ENCODE data around the gene OR8B2.
"Not testable (repeated sequence)": the region's sequence is repeated elsewhere in the genome, so short reads cannot be mapped to it uniquely, and the experiment has no call there.

Gene OR8B2

DNA sequence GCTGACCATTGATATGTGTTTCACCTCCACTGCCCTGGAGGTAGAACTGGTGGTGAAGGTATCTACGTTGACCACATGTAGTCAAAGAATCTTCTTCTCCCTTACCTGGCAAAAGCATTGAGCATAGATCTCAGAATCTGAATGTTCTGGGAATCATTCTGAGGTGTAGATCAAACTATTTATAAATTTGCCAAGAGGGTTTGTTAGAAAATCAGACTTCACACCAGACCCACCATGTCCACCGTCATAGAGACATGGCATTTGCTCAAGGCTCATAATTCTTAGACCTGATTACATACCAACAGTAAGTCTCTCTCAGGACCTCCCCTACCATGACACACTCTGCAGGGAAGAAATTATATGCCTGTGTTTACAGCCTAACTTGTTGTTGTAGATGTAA lies at the start of gene OR8B2:
OR8B2 (minus strand) TSS at position 101 of the 400 bp plus-strand sequence. CDS start 1,156 bp downstream, outside the sequence.
- no peak for DNase-seq (ENCODE audit: low read depth)

DNA sequence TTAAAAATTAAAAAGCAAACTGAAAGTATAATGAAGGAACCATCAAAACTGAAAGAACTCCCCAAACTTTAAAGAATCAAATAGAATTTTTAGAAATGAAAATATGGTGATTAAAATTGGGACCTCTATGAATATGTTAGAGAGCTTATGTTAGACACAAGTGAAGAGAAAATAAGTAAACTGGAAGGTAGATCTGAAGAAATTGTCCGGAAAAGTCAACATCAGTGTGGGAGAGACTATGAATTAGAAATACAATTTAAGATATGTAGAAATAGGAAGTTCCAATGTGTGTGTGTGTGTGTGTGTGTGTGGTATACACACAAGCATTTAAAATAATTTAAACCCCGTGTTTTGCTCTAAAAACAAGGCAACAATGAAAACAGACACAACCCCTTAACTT lies 45.3 kb upstream of the OR8B2 start:
- DNase-seq (ENCODE audit: low read depth): no peak

DNA sequence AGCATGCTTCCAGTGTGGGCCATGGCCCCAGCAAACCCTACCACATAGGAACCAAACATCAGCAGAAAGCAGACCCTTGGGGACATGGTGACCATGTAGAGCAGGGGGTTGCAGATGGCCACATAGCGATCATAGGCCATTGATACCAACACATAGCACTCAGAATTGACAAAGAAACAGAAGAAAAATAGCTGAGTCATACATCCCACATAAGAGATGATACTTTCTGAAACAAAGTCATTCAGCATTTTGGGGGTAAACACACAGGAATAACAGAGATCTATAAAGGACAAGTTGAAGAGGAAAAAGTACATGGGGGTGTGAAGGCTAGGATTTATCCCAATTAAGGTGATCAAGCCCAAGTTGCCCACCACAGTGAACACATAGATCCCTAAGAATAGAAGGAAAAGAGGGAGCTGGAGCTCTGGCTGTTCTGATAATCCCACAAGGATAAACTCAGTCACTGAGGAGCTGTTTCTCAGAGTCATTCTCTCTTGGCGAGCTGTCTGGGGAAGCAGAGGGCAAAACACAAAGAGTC lies 40.2 kb upstream of the OR8B2 start, which contains the start of gene OR8B4:
OR8B4 (minus strand) TSS at position 488 of the 538 bp plus-strand sequence; CDS start at position 488, 0 bp downstream.
- DNase-seq (ENCODE audit: low read depth): no peak

- no peak for DNase-seq (ENCODE audit: low read depth)
Measured at GRCh38 chr11:124421043-124421442, 36.7 kb upstream of the OR8B2 start.

- DNase-seq (ENCODE audit: low read depth): no peak
Measured at GRCh38 chr11:124415356-124415923, 31.1 kb upstream of the OR8B2 start.

DNA sequence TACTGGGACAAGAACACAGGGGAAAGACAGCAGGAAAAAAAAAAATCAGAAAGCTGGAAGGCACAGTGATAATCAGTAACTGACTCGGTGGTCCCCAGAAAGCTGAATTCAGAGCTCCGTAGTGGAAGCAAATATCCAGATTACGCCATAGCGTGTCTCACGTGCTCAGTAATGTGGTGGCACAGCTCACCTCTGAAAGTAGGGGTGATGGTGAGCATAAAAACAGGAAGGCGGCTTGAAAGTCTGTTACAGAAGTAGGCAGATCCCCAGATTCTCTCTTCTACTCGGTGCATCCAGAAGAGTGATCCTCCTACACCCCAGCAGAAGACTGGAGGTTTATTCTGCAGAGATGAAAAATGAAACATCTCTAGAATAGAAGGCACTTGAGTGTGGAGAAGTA lies 25.6 kb upstream of the OR8B2 start:
- DNase-seq (ENCODE audit: low read depth): no peak

GRCh38 chr11:124405581-124405980 lies 21.3 kb upstream of the OR8B2 start:
- DNase-seq (ENCODE audit: low read depth): no peak

DNA sequence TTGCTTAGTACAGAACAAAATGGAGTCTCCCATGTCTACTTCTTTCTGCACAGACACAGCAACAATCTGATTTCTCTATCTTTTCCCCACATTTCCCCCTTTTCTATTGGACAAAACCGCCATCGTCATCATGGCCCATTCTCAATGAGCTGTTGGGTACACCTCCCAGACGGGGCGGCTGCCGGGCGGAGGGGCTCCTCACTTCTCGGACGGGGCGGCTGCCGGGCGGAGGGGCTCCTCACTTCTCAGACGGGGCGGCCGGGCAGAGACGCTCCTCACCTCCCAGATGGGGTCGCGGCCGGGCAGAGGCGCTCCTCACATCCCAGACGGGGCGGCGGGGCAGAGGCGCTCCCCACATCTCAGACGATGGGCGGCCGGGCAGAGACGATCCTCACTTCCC lies 18.9 kb upstream of the OR8B2 start:
- DNase-seq (ENCODE audit: low read depth): not testable (repeated sequence)

DNA sequence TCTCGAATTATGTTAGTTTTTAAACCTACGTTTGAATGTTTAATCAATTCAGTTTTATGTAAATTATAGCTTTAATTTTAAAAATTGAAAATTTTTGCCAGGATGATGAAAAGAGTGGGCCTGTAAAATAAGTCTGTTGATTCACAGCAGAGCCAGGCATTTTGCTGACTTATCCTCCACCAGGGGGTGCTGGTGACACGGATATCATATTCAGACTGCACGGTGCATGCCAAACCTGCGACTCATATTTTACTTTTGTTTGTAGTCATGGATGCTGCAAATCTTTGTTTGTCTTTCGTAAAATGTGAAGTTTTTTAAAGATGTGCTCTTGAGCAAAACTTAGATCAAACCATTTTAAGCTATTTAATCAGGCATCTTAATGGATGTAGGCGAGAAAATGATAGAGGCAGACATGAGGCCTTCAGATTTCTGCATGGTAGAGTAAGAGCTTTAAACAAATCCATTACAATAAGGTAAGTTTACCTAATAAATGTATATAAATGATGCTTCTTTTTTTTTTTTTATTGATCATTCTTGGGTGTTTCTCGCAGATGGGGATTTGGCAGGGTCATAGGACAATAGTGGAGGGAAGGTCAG lies 18.1 kb upstream of the OR8B2 start:
- DNase-seq (ENCODE audit: low read depth): no peak

GRCh38 chr11:124398924-124399323 lies 14.6 kb upstream of the OR8B2 start, which contains the start of gene OR8B3:
OR8B3 (minus strand) TSS chr11:124399024; CDS start chr11:124397351, 1,673 bp downstream.
- no peak for DNase-seq (ENCODE audit: low read depth)

DNA sequence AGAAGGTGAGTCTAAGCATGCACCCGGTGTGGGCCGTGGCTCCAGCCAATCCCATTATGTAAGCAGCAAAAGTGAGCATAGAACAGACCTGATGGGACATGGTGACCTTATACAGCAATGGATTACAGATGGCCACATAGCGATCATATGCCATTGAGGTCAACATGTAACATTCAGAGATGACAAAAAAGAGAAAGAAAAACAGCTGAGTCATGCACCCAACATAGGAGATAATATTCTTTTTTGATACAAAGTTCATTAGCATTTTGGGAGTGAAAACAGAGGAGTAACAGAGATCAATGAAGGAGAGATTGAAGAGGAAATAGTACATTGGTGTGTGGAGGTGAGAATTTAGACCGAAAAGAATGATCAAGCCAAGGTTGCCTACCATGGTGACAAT lies 12.5 kb upstream of the OR8B2 start:
- DNase-seq (ENCODE audit: low read depth): not testable (repeated sequence)

GRCh38 chr11:124394408-124394807 lies 10.1 kb upstream of the OR8B2 start:
- no peak for DNase-seq (ENCODE audit: low read depth)

- DNase-seq (ENCODE audit: low read depth): not testable (repeated sequence)
Measured at GRCh38 chr11:124382857-124383256, 1.4 kb downstream of the OR8B2 start.

DNA sequence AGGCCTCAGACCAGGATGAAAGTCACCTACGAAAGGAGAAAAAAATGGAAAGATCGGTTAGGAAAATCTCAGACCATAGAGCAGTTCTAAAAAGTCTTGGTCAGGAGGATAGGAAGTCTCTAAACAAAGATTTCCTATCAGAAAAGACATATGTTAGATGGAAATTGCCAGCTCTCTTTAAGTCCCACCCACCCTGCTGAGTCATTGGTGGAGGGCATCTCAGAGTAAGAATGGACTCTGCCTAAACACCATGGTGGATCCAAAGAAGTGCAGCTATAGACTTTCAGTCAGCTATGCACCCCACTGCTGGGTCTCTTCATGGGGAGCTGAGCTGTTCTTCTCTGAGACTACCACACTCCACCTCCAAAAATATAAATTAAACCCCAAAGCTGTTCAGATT lies 3.7 kb downstream of the OR8B2 start:
- DNase-seq (ENCODE audit: low read depth): no peak

DNA sequence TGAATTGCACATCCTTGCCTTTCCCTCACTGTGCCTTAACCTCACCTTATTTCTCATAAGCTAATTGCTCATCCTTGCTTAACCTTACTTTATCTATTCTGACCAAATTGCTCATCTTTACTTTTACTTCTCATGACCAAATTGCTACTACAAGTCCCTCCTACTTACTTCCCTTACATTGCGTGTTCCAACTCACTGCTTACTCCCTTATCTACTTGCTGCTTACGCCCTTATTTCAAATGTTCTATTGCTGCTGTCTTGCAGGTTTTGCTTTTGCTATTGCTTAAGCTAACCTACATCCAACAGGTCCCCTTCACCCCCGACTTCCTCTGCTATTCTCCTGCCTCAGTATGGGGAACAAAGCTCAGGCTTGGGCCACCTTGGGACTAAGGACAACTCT lies 8.0 kb downstream of the OR8B2 start:
- no peak for DNase-seq (ENCODE audit: low read depth)

GRCh38 chr11:124359566-124359965 lies 24.7 kb downstream of the OR8B2 start:
- no peak for DNase-seq (ENCODE audit: low read depth)

DNA sequence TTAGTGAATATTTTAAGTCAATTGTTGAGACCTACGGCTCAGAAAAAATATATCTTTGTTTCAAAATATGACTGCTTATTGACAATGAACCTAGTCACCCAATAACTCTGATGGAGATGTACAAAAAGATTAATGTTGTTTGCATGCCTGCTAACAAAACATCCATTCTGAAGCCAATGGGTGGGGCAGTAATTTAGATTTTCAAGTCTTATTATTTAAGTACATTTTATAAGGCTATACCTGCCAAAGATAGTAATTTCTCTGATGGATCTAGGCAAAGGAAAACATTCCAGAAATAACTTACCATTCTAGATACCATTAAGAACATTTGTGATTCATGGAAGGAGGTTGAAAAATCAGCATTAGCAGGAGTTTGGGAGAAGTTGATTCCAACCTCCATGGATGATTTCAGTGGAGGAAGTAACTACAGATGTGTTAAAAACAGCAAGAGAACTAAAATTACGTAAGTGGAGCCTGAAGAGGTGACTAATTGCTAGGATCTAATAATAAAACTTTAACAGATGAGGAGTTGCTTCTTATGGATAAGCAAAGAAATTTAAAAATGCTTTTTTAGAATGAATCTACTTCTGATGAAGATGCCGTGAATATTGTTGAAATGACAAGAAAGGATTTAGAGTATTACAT lies 37.9 kb downstream of the OR8B2 start:
- DNase-seq (ENCODE audit: low read depth): no peak

- DNase-seq (ENCODE audit: low read depth): no peak
Measured at GRCh38 chr11:124344346-124344745, 40.0 kb downstream of the OR8B2 start.

- DNase-seq (ENCODE audit: low read depth): no peak
Measured at GRCh38 chr11:124340142-124340447, 44.2 kb downstream of the OR8B2 start.

GRCh38 chr11:124339396-124340141 lies 44.7 kb downstream of the OR8B2 start:
- no peak for DNase-seq (ENCODE audit: low read depth)
